ENCODE measurements around the gene ALDH4A1.

ALDH4A1 gene

DNA sequence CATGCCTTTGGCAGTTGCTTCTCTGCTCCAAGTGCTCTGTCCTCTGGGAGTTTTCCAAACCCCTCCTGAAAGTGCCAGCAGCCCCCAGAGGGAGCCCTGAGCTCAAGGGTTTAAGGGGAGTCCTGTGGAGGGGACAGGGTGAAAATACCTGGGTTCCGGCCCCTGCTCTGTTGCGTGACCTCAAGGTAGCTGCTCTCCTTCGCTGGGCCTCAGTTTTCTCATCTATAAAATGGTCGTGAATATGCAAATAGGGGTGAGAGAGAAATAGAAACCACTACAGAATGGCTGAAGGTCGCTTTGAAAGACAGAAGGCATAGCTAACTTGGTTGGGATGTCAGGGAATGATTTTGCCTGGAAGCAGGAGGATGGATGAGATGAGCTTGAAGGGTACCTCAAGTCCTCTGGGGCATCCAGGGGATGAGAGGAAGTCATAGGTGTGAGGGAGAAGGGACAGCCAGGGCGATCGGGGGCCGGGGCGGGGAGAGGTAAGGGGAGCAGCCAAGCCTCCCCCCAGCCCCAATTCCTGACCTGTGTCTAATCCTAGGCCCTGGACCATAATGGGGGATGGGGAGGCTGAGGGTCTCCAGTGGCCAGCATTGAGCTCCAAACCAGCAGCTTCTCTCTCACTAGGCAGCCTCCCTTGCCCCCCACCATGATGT is 41.7 kb upstream of the ALDH4A1 start:
- no peak for TF ChIP-seq GATA3 (IDR thresholded peaks at IDR 0.05; ENCODE audit: low read depth, low read length)

DNA sequence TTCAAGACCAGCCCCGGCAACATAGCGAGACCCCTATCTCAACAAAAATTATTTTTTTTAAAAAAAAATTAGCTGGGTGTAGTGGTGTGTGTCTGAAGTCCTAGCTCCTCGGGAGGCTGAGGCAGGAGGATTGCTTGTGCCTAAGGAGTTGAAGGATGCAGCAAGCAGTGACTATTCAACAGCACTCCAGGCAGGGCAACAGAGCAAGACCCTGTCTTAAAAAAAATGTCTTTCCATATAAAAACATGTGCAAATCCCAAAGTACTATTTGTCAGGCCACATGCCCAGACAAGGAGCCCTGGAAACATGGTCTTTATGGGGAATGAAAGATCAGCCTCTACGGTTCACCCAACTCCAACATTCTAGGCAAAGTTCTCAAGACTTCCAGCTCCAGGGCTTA is 40.8 kb upstream of the ALDH4A1 start:
- TF ChIP-seq GATA2 (IDR thresholded peaks at IDR 0.05; ENCODE audit: low read depth, low read length), result no peak
- no peak for TF ChIP-seq GATA3 (IDR thresholded peaks at IDR 0.05; ENCODE audit: low read depth, low read length)

DNA sequence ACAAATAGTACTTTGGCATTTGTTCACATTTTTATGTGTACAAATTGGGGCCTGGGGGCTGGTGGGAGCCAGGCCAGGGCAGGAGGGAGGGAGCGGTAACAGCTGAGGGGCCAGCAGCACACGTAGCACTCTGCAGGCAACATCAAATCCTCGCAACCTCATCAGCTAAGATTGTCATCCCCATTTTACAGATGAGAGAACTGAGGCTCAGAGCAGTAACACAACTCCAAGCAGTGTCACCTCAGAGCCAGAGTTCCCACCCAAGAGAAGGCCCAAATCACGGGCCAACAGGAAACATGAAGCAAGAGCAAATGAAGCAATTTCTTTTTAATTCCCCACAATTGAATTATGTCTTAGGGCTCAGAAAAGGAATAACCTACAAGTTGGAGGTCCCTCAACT is 40.0 kb upstream of the ALDH4A1 start:
- no peak for TF ChIP-seq GATA3 (IDR thresholded peaks at IDR 0.05; ENCODE audit: low read depth, low read length)
- no peak for TF ChIP-seq GATA2 (IDR thresholded peaks at IDR 0.05; ENCODE audit: low read depth, low read length)

DNA sequence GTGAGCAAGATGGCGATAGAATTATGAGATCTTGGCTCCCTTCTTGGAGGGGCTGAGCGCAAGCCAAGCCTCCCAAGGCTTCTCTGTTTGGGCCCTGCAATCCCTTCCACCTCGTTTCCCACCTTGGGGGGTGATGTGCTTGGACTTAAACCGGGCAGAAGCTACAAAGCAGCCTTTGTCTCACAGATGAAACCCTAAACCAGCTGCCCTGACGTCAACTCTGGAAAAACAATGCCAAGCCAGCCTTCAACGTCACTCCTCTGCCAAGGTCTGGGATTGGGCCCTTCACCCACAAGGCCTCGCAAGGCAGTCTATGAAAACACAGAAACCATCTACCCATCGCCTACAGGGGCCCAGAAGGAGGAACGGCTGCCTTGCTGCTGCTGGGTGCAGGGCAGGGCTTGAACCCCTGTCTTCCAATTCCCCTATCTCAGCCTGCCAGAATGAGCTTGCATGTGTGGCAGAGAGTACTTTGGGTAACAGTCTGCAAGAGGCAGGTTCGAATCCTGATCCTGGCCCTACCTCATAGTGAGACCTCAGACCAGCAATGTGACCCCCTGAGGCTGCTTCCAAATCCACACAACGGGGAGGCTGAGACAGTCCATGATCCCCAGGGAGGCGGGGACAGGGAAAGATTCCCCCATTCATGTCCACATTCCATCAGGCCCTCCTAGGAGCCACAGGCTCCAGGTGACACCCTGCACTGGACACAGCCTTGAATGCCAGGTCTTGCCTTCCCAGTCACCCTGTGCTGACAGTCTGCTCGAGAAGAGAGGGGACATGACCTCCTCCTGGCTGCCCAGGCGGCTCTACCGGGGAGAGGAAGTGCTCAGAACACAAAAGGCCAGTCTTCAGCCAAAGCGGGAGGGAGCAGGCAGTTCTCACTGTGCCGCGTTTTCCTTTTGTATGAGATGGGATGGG is 39.1 kb upstream of the ALDH4A1 start:
- TF ChIP-seq GATA2 (IDR thresholded peaks at IDR 0.05; ENCODE audit: low read depth, low read length) (no peak), GATA3 (IDR thresholded peaks at IDR 0.05; ENCODE audit: low read depth, low read length) (no peak)

DNA sequence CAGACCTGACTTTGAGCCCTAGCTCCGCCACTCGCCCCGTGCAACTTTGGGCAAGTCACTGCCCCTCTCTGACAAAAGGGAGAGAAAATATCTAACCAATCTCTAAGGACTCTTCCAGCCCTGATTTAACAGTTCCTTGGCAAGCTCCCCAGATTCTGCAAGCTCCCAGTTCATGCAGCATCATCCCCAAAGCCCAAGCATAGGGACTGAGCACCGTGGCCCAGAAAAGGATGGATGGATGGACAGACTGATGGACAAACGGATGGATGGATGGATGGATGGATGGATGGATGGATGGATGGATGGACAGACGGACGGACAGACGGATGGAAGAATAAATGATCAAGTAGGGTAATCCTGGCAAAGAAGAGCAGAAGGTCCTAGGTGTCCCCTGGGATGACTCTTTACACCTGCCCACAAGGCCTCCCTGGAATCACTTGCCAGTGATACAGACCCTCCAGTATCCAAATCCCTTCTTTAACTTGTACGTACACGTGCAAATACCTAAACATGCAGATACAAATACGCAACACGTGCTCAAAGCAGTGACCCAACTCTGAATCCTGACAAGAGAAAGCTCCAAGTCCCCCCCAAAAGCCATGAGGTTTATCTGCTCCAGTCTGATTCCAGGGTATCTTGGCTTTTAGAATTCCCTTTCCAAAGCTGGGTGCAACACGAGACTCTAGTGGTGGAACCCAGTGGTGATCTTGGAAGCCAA is 38.1 kb upstream of the ALDH4A1 start:
- no peak for TF ChIP-seq GATA2 (IDR thresholded peaks at IDR 0.05; ENCODE audit: low read depth, low read length)
- TF ChIP-seq GATA3 (IDR thresholded peaks at IDR 0.05; ENCODE audit: low read depth, low read length), result no peak

DNA sequence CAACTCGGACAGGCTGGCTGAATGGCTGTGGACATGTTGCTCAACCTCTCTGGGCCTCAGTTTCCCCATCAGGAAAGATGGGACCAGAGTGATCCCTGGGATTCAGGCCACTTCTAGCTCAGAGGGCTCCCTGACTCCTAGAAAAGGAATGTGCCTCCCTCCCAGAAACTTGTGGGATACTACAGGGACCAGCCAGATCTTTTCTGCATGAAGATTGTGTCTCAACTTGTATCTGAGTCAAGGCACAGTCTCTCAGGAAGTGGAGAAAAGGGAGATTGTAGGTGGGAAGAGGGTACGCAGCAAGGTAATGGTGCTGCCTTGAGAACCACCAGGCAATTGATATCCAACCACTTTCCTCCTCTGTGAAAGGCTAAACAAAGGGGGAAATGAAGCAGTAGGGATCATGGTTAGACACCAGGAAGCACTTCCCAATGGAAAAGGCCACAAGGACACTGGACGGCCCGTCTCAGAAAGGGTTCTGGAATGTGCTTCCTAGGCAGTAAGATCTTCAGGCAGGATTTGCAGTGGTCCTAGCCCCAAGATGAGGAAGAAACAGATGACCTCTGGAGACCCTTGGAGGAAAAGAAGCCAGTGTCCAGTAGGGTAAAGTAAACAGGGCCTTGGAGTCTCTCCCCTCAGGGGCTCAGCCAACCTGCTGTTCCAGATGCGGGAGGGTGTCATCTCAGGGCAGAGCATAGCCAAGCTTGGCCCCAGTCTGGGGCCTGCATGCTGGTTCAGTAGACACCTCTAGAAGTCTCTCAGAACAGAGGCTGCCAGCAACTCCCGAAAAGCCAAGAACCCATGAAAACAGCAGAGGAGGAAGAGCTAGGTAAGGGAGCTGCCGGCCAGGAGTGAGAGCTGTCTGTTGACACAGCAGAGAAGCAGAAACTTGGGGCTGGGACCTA is 37.3 kb upstream of the ALDH4A1 start:
- no peak for TF ChIP-seq GATA3 (IDR thresholded peaks at IDR 0.05; ENCODE audit: low read depth, low read length)

DNA sequence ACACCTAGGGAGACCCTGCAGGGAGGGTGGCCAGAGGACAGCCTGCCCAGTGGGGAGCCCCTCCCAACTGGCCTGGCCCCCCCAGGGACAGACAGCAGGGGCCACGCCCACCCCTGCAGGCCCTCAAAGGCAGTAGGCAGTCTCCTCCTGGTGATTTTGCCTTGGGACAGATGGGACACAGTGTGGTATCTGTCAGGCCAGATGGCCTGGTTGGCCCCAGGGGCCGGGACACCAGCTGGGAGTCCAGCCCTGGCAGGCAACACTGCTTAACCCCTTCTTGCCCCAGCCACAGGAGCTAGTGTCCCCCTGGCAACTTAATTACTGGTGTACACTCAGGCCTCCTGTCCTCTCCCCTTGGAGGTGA is 36.3 kb upstream of the ALDH4A1 start:
- no peak for TF ChIP-seq GATA2 (IDR thresholded peaks at IDR 0.05; ENCODE audit: low read depth, low read length)
- TF ChIP-seq GATA3 (IDR thresholded peaks at IDR 0.05; ENCODE audit: low read depth, low read length), result no peak

DNA sequence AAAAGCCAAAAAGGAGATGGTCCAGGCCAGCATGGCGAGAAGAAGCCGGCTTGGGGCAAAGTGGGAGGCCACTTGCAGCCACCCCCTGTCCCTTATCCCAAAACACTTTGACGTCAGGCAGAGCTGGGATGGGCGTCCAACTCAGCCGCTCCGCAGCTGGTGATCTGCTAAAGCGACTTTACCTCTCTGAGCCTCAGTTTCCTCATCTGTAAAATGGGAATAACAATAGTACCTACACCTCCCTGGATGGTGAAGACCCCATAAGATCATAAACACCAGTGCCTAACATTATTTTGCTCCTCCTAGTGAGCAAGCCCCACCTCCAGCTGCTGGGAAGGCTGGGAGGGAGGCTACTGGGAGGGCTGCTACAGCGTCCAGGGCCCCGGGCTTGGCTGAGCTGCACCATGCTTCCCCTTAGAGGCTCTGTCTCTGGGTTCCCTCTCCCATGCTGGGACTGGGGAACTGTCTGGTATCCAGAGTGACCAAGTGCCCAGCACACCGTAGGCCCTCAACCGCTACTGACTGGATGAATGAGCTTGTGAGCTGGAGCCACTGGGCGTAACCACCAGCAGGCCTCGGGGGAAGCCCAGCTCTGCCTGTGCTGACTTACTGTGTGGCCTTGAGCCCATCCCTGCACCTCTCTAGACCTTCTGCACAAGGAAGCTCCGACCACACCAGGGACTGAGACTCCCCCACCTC is 35.8 kb upstream of the ALDH4A1 start:
- TF ChIP-seq GATA2 (IDR thresholded peaks at IDR 0.05; ENCODE audit: low read depth, low read length), result no peak
- no peak for TF ChIP-seq GATA3 (IDR thresholded peaks at IDR 0.05; ENCODE audit: low read depth, low read length)

DNA sequence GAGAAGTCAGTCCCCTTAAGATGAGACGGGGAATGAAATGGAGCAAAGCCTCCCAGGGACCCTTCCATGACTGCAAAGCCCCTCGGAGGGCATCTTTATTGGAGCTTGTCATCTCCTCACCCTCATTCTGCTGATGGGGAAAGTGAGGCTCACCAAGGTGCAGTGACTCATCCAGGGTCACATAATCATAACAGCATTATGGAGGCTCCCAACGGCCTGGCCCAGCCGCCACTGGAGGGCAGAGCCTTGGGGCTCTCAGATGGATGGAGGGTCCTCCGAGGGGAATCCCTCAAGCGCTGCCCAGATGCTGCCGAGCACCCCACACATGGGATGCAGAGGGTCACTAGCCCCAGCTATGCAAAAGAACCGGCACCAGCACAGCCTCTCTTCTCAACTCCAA is 35.2 kb upstream of the ALDH4A1 start:
- TF ChIP-seq GATA2 (IDR thresholded peaks at IDR 0.05; ENCODE audit: low read depth, low read length) (no peak), GATA3 (IDR thresholded peaks at IDR 0.05; ENCODE audit: low read depth, low read length) (no peak)

DNA sequence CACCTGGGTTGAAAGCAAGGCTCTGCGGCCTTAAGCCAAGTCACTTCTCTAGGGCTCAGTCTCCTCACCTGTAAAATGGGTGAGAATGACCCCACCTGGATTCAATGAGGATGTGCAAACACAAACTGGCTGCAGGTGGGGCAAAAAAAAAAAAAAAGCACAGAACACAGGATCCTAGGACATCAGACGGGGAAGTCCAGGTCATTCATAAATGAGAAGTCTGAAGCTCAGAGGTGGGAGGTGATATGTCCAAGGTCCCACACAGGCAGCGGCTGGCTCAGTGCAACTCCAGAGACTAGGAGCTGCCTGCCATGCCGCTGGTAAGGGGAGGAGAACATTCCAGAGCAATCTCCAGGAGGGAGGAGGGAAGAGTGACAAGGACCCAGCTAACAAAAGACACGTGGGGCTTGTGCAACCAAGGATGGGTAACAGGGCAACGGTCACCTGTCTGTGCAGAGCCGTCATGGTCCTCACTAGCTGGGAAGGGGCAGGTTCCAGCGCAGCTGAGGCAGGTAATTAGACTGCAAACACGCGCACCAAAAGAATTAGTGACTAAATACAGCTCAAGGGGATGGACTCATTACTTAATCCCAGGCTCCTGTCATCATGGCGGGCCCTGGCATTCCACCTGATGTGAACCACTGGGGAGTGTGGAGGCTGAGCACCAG is 34.6 kb upstream of the ALDH4A1 start:
- TF ChIP-seq GATA3 (IDR thresholded peaks at IDR 0.05; ENCODE audit: low read depth, low read length) (no peak), GATA2 (IDR thresholded peaks at IDR 0.05; ENCODE audit: low read depth, low read length) (no peak)

DNA sequence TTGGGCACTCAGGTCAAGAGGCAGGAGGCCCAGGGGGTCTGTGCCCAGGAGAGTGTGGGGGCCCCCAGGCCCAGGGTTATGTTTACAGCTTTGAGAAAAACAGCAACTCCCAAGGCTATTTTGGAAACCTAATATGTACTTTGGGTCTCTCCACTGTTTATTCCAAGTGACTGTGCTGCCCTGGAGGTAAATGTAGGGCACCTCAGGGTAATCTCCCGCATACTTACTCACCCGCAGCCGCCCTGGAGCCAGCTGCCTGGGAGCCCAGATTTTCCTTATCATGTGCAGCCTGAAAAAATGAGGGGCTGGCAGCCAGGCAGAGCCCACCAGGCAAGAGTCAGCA is 34.1 kb upstream of the ALDH4A1 start:
- TF ChIP-seq GATA3 (IDR thresholded peaks at IDR 0.05; ENCODE audit: low read depth, low read length), result no peak
- TF ChIP-seq GATA2 (IDR thresholded peaks at IDR 0.05; ENCODE audit: low read depth, low read length), result no peak

DNA sequence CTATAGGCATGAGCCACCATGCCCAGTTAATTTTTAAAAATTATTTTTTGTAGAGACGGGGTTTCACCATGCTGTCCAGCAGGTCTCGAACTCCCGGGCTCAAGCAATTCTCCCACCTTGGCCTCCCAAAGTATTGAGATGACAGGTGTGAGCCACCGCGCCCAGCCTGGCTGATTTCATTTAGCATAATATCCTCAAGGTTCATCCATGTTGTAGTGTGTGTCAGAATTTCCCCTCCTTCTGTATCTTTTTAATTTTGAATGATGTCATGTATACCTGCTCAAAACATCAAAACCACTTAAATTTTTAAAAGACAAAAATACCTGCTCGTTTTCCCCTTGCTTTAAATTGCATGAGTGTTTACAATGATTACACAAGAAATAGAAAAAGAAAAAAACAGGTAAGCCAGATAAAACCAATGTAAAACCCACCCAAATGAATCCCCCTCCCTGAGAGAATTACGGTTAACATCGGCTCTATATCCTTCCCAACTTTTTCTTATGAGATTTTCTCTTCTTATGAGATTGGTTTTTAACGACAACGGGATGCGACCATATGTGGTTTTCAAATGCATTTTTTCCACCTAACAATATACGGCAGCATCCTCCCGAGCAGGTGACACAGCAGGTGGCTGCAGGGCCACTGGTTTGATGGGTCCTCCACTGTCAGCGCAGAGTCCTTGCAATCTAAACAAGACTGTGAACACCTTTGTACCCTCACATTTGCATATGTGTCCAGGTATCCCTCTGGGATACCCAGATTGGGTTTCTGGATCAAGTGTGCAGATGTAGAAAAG is 32.0 kb upstream of the ALDH4A1 start:
- TF ChIP-seq GATA2 (IDR thresholded peaks at IDR 0.05; ENCODE audit: low read depth, low read length) (no peak), GATA3 (IDR thresholded peaks at IDR 0.05; ENCODE audit: low read depth, low read length) (no peak)
